Activated CD8-positive, alpha-beta memory T cell treated with anti-CD3 and anti-CD28 coated beads, Interleukin-2, amount 50 U/mL, for 48 hours (primary cell): ENCODE data around the gene THSD7B.

Experiments
- DNase-seq: peaks from one replicate; pipeline ENCODE4 v3.0.0-alpha.2; 2020

The THSD7B gene

GRCh38 chr2:137724912-137725311 is 959.6 kb downstream of the THSD7B start:
- DNase-seq = no peak
